Muscle layer of colon (tissue), 2 donors: ENCODE results near the gene CTU1.

Experiments
- H3K27ac ChIP-seq: one replicate; pipeline ENCODE4 v1.7.0; 2013; ENCODE audit warnings: low read depth, mild to moderate bottlenecking, low read length, moderate library complexity
- H3K27me3 ChIP-seq, 2 donors: one replicate each; pipeline ENCODE4 v1.7.0; 2013; ENCODE audit warnings: low read length in 2 of 2, mild to moderate bottlenecking in 2 of 2; ENCODE audit not compliant: insufficient read depth in 2 of 2, control insufficient read depth in 1 of 2
- H3K36me3 ChIP-seq: one replicate; pipeline ENCODE4 v1.7.0; 2013; ENCODE audit warnings: mild to moderate bottlenecking, low read length; ENCODE audit not compliant: insufficient read depth
- H3K4me1 ChIP-seq: one replicate; pipeline ENCODE4 v1.7.0; 2013; ENCODE audit warnings: mild to moderate bottlenecking, low read length; ENCODE audit not compliant: insufficient read depth
- H3K4me3 ChIP-seq, 2 donors: one replicate each; pipeline ENCODE4 v1.7.0; 2013; ENCODE audit warnings: low read length in 2 of 2, low read depth in 1 of 2, mild to moderate bottlenecking in 1 of 2, moderate library complexity in 1 of 2
- H3K9ac ChIP-seq: one replicate; pipeline ENCODE4 v1.7.0; 2013; ENCODE audit warnings: low read length
- H3K9me3 ChIP-seq: one replicate; pipeline ENCODE4 v1.7.0; 2013; ENCODE audit warnings: mild to moderate bottlenecking, low read length
- donor health status: abdominal sarcoma.
- donor health status: Adenocarcinoma of cecum.

CTU1 gene

DNA sequence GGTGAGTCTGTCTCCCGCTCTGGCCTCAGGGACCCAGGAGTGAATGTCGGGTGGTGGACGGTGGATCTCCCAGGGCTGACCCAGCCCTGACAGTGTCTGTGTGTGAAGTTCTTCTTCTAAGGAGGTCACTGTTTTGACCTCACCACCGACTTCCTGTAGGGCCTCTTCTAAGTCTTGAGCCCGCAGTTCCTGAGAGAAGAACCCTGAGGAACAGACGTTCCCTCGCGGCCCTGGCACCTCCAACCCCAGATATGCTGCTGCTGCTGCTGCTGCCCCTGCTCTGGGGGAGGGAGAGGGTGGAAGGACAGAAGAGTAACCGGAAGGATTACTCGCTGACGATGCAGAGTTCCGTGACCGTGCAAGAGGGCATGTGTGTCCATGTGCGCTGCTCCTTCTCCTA lies 33.9 kb upstream of the CTU1 start, which contains the start of gene SIGLEC7:
Gene SIGLEC7 (plus strand): TSS at position 183 of the 400 bp plus-strand sequence. CDS start 69 bp downstream, at position 252.
- no peaks in the 10 kb centered on the region for H3K9me3 ChIP-seq
- H3K27ac ChIP-seq: no peak within 1 kb of the TSS
- H3K4me3 ChIP-seq: no peak within 1 kb of the TSS
- no peak within 1 kb of the TSS for H3K9ac ChIP-seq
- no peaks in the 10 kb centered on the region for H3K36me3 ChIP-seq
- peaks cover 3% of the 10 kb centered on the region for H3K4me1 ChIP-seq
- peaks cover 0 to 5% of the 10 kb centered on the region in 2 donors for H3K27me3 ChIP-seq

DNA sequence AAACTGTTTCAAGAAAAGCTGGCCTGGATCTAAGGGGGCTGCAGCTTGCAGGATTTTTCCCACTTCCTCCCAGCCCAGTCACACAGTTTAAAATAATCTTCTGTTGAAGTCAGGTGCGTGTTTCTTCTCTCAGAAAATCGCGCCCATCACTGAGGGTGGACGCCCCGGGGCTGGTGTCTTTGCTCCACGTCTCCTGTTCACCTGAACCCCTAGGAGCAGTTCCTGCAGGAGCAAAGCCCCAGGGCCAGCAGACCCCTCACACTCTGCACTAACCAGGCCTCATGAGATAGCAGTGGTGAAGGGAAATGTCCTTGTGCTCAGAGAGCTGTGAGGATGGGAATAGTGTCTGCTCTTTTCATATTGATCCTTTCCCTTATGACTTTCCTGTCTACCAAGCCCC lies 33.0 kb upstream of the CTU1 start:
- H3K27me3 ChIP-seq: peaks cover 0 to 5% of the 10 kb centered on the region in 2 donors
- H3K9ac ChIP-seq: no peak overlapping the region
- H3K36me3 ChIP-seq: no peaks in the 10 kb centered on the region
- H3K9me3 ChIP-seq: no peaks in the 10 kb centered on the region
- H3K27ac ChIP-seq: no peak overlapping the region
- H3K4me3 ChIP-seq: no peak overlapping the region
- peaks cover 3% of the 10 kb centered on the region for H3K4me1 ChIP-seq

DNA sequence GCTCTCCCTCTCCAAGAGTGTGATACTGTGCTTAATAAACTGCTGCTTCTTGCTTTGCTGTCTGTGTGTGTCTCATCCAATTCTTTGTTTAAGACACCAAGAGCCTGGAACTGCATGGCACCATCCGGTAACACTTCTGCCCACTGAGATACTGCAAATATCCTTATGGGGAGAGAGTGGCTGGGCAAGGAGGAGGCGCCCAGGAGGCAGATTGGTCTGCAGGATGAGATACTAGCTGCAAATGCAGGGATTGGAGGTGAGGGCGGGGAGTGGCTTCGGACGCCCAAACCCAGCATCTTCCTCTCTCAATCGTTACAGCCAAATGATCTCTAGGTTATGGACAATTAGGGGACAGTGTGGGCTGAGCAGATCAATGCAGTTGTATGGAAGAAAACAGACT lies 32.2 kb upstream of the CTU1 start:
- Histone ChIP-seq H3K27me3 (peaks cover 0 to 5% of the 10 kb centered on the region in 2 donors), H3K9me3 (no peaks in the 10 kb centered on the region), H3K27ac (no peak overlapping the region), H3K36me3 (no peaks in the 10 kb centered on the region), H3K4me3 (no peak overlapping the region), H3K4me1 (peaks cover 3% of the 10 kb centered on the region), H3K9ac (no peak overlapping the region)

DNA sequence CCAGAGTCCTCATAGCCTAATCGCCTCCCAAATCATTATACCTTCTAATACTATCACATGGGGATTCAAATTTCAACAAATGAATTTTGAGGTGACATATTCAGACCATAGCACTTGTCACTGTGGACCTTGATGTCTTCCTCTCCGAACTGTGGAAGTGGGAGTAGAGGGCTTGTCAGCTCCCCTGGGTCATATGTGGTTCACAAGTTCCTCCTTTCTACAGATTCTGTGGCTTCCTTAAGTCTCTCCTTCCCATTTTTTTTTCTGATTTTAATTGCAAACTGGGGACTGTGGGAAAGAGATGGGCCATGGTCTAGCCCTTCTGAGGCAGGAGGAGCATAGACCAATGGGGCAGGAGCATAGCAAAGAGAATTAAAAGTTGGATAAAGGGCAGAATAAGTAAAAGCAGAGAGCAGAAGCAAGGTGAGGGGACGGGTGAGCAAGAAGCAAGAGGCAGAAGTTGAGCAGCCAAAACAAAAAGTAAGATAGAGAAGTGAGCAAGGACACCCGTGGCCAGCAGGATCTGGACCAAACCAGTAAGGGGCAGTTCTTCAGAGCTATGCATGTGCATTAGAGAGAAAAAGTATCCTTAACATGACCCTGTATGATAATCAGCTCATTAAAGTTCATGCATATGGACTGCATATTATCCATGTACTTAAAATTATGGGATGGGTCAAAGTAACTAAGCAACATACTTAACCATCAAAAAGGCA lies 31.2 kb upstream of the CTU1 start:
- Histone ChIP-seq H3K9me3 (no peaks in the 10 kb centered on the region), H3K4me1 (peaks cover 3% of the 10 kb centered on the region), H3K27ac (no peak overlapping the region), H3K27me3 (peaks cover 0 to 5% of the 10 kb centered on the region in 2 donors), H3K36me3 (no peaks in the 10 kb centered on the region), H3K9ac (no peak overlapping the region), H3K4me3 (no peak overlapping the region)

DNA sequence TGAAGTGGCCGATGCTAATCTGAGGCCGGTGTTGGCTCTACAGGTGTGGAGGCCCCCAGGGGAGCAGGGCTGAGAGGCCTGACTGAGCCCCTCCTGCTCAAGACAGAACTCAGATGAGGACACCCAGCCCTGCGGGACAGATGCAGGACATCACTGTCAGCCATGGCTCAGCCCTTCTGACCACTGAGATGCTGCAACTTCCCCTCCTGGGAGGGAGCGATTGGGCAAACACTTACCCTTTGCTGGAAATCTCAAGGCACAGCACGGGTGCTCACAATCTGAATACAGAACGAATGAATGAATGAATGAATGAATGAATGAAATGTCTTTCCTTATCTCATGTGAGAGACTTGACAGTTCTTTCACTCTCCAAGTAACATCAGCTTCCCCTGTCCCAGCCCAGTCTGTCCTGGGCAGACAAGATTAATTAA lies 30.4 kb upstream of the CTU1 start:
- no peaks in the 10 kb centered on the region for H3K36me3 ChIP-seq
- H3K9ac ChIP-seq: no peak overlapping the region
- no peaks in the 10 kb centered on the region for H3K9me3 ChIP-seq
- H3K4me1 ChIP-seq: peaks cover 3% of the 10 kb centered on the region
- peaks cover 0 to 5% of the 10 kb centered on the region in 2 donors for H3K27me3 ChIP-seq
- H3K27ac ChIP-seq: no peak overlapping the region
- no peak overlapping the region for H3K4me3 ChIP-seq

DNA sequence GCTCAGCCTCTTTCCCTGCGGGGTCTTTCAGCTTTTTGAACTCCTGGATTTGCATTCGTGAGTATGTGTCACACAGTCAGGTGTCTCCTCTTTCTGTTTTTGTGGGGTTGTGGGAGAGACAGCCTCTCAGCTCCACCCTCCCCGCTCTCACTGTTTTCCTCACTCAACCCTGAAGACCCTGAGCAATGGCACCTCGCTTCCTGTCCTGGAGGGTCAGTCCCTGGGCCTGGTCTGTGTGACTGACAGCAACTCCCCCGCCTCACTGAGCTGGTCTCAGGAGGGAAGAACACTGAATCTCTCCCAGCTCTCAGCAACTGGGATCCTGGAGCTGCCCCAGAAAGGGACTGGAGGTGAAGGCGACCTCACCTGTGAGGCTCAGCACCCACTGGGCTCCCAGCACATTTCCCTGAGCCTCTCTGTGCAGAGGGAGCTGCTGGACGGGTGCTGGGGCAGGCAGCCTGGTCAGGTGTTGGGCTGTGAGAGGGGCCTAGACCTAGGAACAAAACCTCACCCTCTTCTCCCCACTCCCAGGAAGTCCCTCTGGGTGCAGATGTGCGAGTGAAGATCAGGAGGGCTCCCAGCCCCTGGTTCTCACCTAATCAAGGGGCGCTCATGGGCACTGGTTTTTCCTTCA lies 29.7 kb upstream of the CTU1 start:
- Histone ChIP-seq H3K36me3 (no peaks in the 10 kb centered on the region), H3K4me3 (no peak overlapping the region), H3K27me3 (peaks cover 0 to 5% of the 10 kb centered on the region in 2 donors), H3K9ac (no peak overlapping the region), H3K27ac (no peak overlapping the region), H3K9me3 (no peaks in the 10 kb centered on the region), H3K4me1 (peaks cover 3% of the 10 kb centered on the region)

DNA sequence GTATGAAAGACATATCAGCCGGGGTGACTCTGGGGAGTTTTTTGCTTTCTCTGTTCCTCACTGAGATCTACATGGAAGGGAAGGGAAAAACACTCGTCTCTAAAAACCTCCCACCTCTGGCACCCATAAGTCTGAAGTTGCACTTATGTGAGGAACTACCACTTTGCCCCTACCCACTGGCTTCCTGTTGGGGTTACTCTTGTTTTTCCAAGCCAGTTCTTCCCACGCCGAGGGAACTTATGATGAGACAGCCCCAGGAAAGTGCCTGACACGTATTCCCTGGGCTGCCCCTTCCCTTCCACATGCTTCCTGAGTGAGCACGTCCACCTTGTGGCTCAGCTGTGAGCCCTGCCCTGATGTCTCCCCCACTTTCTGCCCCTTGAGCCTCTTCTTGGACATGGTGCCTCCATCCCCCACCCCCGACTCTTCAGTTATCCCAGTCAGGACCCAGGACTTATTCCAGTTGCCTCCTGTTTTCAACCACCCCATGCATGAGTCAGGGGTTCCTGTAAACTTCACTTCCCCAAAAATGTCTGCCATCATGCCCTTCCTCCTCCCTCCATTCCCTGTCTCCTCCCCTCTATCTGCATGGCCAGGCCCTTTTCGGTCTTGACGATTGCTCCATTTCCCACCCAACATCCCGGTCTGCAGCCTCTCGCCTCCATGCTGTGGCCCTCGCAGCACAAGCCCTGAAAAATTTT lies 28.8 kb upstream of the CTU1 start:
- Histone ChIP-seq H3K27ac (no peak overlapping the region), H3K27me3 (peaks cover 0 to under 1% of the 10 kb centered on the region in 2 donors), H3K36me3 (no peaks in the 10 kb centered on the region)

DNA sequence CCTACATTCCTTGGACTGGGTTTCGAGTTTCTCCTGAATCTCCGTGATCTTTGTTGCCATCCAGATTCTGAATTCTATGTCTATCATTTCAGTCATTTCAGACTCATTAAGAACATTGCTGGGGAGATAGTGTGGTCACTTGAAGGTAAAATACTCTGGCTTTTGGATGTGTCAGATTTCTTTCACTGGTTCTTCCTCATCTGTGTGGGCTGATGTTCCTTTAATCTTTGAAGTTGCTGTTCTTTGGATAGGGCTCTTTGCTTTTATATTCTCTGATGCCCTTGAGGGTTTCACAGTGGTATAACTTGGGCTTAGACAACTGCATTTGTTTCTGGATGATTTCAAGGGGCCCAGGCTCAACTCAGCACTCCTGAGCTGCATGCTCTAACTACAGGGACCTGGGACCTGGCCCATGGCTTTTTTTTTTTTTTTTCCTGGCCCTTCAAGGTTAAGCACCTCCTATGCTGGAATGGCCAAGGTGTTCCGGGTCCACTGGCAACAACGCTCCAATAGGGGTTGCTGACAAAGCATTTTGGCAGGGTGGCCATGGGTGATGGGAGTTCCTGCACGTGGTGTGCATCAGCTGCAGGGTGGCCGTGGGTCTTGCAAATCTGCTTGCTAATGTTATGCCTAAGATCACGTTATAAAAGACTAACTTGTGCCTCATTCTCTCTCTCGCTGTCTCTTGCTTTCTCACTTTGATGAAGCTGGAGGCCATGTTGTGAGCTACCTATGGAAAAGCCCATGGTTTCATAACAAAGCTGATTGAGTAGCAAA lies 28.0 kb upstream of the CTU1 start:
- H3K4me3 ChIP-seq: no peak overlapping the region
- no peak overlapping the region for H3K27ac ChIP-seq
- no peak overlapping the region for H3K9ac ChIP-seq
- H3K36me3 ChIP-seq: no peaks in the 10 kb centered on the region
- no peaks in the 10 kb centered on the region for H3K9me3 ChIP-seq
- H3K27me3 ChIP-seq: no peaks in the 10 kb centered on the region
- peaks cover 1% of the 10 kb centered on the region for H3K4me1 ChIP-seq

More for the DNA sequence above, 28.8 kb upstream of the CTU1 start:
- peaks cover 3% of the 10 kb centered on the region for H3K4me1 ChIP-seq
- H3K4me3 ChIP-seq: no peak overlapping the region
- no peak overlapping the region for H3K9ac ChIP-seq
- no peaks in the 10 kb centered on the region for H3K9me3 ChIP-seq

DNA sequence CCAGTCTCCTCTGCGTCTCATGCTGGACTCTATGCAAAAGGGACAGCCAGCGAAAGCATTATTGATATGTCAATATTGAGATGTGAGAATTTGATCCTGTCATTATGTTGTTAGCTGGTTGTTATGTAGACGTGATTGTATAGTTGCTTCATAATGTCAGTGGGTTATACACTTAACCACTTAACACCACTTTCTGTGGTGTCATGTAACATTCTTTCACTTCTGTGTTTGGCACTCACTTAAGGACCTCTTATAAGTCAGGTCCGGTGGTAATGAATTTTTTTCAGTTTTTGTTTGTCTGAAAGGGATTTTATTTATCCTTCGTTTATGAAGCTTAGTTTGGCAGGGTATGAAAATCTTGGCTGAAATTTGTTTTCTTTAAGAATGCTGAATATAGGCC lies 26.8 kb upstream of the CTU1 start:
- Histone ChIP-seq H3K36me3 (no peaks in the 10 kb centered on the region), H3K4me3 (no peak overlapping the region)

DNA sequence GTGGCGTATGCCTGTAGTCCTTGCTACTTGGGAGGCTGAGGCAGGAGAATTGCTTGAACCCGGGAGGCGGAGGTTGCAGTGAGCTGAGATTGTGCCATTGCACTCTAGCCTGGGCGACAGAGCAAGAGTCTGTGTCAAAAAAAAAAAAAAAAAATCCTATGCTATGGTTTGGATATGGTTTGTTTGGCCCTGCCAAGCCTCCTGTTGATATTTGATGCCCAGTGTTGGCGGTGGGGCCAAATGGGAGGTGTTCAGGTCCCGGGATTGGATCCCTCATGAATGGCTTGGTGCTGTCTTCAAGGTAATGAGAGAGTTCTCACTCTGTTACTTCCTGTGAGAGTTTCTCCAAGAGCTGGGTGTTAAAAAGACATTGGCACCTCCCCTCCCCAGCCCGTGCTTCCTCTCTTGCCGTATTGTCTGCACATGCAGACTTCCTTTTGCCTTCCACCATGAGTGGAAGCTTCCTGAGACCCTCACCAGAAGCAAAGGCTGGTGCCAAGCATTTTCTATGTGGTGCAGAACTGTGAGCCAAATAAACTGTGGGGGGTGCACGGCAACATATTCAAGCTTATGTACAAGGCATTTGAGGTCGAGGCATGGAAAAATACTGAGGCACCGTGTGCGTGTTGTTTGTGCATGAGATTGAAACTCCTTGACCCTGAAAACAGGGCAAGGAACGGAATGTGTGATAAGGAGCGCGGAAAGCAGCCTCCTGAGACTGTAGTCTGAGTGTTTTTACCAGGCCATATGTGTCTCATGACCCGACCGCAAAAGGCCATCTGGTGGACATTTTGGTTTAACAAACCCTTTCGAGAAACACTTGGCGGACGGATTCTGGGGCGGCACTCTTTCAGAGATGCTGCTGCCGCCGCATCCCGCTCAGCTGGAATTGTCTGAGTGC lies 23.8 kb upstream of the CTU1 start:
- Histone ChIP-seq H3K9ac (no peak overlapping the region), H3K27me3 (peaks cover 0 to 1% of the 10 kb centered on the region in 2 donors), H3K27ac (no peak overlapping the region), H3K4me3 (no peak overlapping the region), H3K36me3 (no peaks in the 10 kb centered on the region), H3K9me3 (no peaks in the 10 kb centered on the region), H3K4me1 (no peaks in the 10 kb centered on the region)

More for the DNA sequence above, 26.8 kb upstream of the CTU1 start:
- H3K27ac ChIP-seq: no peak overlapping the region
- no peak overlapping the region for H3K9ac ChIP-seq
- H3K27me3 ChIP-seq: no peaks in the 10 kb centered on the region
- H3K9me3 ChIP-seq: no peaks in the 10 kb centered on the region
- H3K4me1 ChIP-seq: no peaks in the 10 kb centered on the region
